ENCODE data around the gene ERC1.
"Not testable (repeated sequence)": the region's sequence is repeated elsewhere in the genome, so short reads cannot be mapped to it uniquely, and the experiment has no call there.

ERC1 gene

GRCh38 chr12:1220127-1221092, 229.4 kb downstream of the ERC1 start:
- no peak for DNase-seq (ENCODE audit: low read depth in 2 of 2)

GRCh38 chr12:1222858-1223639, 232.0 kb downstream of the ERC1 start:
- no peak for DNase-seq (ENCODE audit: low read depth in 2 of 2)

- DNase-seq (ENCODE audit: low read depth in 2 of 2): no peak
Measured at GRCh38 chr12:1226951-1227350, 235.9 kb downstream of the ERC1 start.

- DNase-seq (ENCODE audit: low read depth in 2 of 2): no peak
Measured at GRCh38 chr12:1234073-1234472, 243.1 kb downstream of the ERC1 start.

- no peak for DNase-seq (ENCODE audit: low read depth in 2 of 2)
Measured at GRCh38 chr12:1246637-1247036, 255.6 kb downstream of the ERC1 start.

GRCh38 chr12:1250641-1251040, 259.6 kb downstream of the ERC1 start:
- DNase-seq (ENCODE audit: low read depth in 2 of 2): no peak

GRCh38 chr12:1252758-1253157, 261.7 kb downstream of the ERC1 start:
- no peak for DNase-seq (ENCODE audit: low read depth in 2 of 2)

GRCh38 chr12:1255125-1255524, 264.1 kb downstream of the ERC1 start:
- not testable (repeated sequence) for DNase-seq (ENCODE audit: low read depth in 2 of 2)

- DNase-seq (ENCODE audit: low read depth in 2 of 2): not testable (repeated sequence)
Measured at GRCh38 chr12:1255854-1256253, 264.8 kb downstream of the ERC1 start.

- DNase-seq (ENCODE audit: low read depth in 2 of 2): no peak
Measured at GRCh38 chr12:1256285-1256684, 265.3 kb downstream of the ERC1 start.

GRCh38 chr12:1256991-1257390, 266.0 kb downstream of the ERC1 start:
- no peak for DNase-seq (ENCODE audit: low read depth in 2 of 2)

GRCh38 chr12:1262011-1262410, 271.0 kb downstream of the ERC1 start:
- no peak for DNase-seq (ENCODE audit: low read depth in 2 of 2)

GRCh38 chr12:1267243-1267642, 276.2 kb downstream of the ERC1 start:
- DNase-seq (ENCODE audit: low read depth in 2 of 2): no peak

- no peak for DNase-seq (ENCODE audit: low read depth in 2 of 2)
Measured at GRCh38 chr12:1272142-1272541, 281.1 kb downstream of the ERC1 start.

GRCh38 chr12:1273051-1273450, 282.0 kb downstream of the ERC1 start:
- DNase-seq (ENCODE audit: low read depth in 2 of 2): no peak

- no peak for DNase-seq (ENCODE audit: low read depth in 2 of 2)
Measured at GRCh38 chr12:1277905-1278304, 286.9 kb downstream of the ERC1 start.

GRCh38 chr12:1279050-1279449, 288.0 kb downstream of the ERC1 start:
- DNase-seq (ENCODE audit: low read depth in 2 of 2): no peak

GRCh38 chr12:1280059-1280458, 289.0 kb downstream of the ERC1 start:
- DNase-seq (ENCODE audit: low read depth in 2 of 2): no peak

- no peak for DNase-seq (ENCODE audit: low read depth in 2 of 2)
Measured at GRCh38 chr12:1281683-1282366, 290.8 kb downstream of the ERC1 start.

GRCh38 chr12:1282670-1283315, 291.8 kb downstream of the ERC1 start:
- DNase-seq (ENCODE audit: low read depth in 2 of 2): no peak

GRCh38 chr12:1283316-1283715, 292.3 kb downstream of the ERC1 start:
- DNase-seq (ENCODE audit: low read depth in 2 of 2): no peak

GRCh38 chr12:1284611-1285010, 293.6 kb downstream of the ERC1 start:
- no peak for DNase-seq (ENCODE audit: low read depth in 2 of 2)
